GM19099 (cell line): Measurements from ENCODE around the gene GART.

Experiments
- POLR2A ChIP-seq: IDR thresholded peaks from 3 replicates; pipeline ENCODE4 v1.6.1; 2011; ENCODE audit warnings: low read depth; ENCODE audit not compliant: insufficient read length; ENCODE audit errors: extremely low read depth

GART gene

DNA sequence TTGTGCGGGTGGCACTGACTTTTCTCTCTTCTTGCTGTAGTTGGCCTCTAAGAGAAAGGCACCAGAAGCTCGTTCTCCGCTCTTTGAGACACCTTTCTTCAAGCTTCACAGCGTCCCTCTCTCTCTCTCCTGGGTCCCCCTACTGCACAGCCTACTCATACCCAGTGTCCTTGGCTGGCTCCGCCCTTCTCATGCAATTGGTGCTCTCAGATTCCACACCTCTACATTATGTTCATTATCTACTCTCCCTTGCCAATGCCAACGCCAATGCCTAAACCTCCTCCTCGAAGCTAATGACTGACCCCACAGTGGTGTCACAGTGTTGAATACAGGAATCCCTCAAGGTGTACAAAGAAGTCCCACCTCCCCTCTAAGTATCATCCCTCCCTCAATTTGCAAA, 45.6 kb downstream of the GART start:
- no peak for TF ChIP-seq POLR2A

DNA sequence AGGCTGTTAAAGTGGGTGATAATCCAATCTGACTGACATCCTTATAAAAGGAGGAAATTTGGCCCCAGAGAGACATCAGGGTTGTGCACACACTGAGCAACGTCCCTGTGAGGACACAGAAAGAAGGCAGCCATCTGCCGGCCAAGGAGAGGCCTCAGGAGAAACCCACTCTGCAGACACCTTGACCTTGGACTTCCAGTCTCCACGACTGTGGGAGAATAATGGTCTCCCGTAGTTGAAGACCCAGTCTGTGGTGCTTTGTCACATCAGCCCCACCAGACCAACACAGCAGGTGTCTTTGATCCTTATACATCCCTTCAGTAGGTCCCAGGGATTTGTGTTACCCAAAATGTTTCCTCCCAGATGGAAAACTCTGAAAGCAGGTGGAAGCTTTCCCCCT, 46.2 kb downstream of the GART start:
- no peak for TF ChIP-seq POLR2A

DNA sequence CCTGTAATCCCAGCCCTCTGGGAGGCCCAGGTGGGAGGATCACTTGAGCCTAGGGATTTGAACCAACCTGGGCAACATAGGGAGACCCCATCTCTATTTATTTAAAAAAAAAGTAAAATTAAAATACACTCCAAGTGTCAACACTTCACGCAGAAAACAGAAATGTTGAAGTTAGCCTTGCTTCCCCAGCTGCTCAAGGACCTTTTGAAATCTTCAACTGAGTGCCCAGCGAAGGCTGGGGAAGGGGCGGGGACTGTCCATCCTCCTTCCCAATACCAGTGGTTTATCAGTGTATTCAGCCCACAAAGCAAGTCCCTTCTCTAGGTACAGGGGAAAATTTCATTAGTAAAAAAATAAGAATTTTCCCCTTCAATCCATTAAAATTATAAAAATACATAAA, 48.2 kb downstream of the GART start:
- TF ChIP-seq POLR2A: no peak

DNA sequence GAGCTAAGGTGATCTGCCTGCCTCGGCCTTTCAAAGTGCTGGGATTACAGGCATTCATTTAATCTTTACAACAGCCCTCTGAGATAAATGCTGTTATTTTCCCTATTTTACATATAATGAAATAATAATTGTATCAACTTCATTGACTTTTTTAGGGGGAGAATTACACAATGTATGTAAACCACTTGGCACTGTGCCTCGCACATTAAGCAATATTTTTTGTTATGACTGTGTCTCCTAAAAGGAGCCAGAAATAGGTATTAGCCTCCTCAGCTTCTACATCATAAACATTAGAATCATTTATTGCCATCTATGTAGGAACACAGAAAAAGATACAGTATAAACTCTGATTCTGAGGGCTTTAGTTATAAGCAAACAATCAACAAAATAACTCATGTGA, 49.3 kb downstream of the GART start:
- no peak for TF ChIP-seq POLR2A

DNA sequence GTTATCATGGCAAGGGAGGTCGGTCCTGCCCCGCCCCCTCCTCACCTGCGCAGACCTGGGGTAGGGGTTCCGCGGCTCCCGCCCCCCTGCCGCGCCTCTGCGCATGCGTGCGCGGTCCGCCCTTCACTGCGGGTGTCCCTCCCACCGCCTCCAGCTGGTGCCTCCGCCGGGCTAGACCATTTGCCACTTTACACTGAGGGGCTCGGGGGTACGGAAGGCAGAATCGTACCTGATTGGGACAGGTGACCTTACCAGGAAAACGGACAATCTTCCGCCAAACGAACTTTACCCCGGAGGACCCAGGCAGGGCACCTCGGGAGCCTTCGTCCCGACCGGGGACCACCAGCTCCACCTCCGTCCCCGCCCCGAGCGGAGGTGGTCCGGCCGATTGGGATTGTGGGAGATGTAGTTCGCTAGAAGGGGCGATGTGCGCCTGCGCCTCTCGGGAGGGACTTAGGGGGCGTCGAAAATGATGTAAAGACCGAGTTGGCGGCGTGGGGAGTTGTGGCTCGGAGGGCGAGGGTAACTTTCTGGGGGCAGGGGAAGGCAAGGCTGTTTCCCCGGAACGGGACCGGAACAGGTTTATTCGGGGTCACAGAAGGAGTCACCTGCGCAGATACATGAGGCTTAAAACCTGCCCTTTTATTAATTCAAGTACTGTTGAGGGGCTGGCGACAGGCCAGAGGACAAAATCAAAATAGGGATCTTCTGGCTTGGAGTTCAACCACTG, 50.4 kb downstream of the GART start, which contains the start of gene DNAJC28:
Gene DNAJC28 (minus strand): TSS at position 344 of the 730 bp plus-strand sequence. CDS start 2,323 bp downstream, outside the sequence.
- peak; percentile 55 for TF ChIP-seq POLR2A

- TF ChIP-seq POLR2A: no peak
Measured at GRCh38 chr21:33490991-33491372, 50.9 kb downstream of the GART start.

GRCh38 chr21:33488936-33489335, 53.0 kb downstream of the GART start:
- TF ChIP-seq POLR2A: no peak

GRCh38 chr21:33487996-33488395, 53.9 kb downstream of the GART start:
- no peak for TF ChIP-seq POLR2A

DNA sequence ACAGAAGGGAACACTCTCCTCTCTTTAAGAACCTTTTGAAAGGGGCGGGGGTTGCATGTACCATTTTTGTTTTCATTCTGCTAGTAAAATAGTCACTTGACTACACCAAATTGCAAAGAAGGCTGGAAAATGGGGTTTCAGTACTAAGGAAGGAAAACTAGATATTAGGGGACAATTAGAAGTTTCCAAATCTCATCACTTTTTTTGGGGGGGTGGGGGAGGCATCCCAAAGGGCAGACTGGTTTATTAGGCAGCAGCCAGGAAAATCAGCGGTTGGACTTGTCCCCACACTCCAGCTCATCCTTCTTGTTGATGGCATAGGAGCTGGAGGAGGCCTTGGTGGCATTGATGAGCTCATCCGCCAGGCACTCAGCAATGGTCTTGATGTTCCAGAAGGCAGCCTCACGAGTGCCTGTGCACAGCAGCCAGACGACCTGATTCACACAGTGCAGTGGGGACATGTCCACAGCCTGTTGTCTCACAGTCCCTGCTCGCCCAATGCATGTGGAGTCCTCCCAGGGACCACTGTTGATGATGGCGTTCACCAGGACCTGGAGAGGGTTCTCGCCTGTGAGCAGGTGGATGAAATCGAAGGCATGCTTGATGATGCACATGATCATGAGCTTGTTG, 60.5 kb downstream of the GART start:
- TF ChIP-seq POLR2A: no peak

DNA sequence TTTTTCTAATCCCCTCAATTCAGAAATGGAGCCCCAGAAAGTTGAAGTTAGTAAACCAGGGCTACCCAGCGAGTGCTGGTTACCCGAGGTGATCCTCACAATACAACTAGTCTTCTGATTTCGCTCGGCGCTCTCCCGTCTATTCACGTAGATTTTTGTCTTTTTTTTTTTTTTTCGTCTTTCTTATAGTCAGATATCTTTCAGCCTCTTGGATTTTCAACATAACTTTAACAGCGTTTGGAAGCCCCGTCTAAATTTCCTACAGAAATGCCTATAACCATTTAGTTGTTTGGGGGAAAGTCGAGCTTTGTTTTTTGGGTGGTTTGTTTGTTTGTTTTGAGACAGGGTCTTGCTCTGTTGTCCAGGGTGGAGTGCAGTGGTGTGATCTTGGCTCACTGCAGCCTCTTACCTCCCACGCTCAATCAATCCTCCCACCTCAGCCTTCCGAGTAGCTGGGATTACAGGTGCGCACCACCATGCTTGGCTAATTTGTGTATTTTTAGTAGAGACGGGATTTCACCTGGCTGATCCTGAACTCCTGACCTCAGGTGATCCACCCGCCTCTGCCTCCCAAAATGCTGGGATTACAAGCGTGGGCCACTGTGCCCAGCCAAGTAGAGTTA, 61.3 kb downstream of the GART start:
- TF ChIP-seq POLR2A: no peak

- peak; percentile 97 for TF ChIP-seq POLR2A
Measured at GRCh38 chr21:33479679-33480480, 62.0 kb downstream of the GART start, which contains the start of gene TMEM50B. TMEM50B (minus strand) TSS chr21:33479974; CDS start chr21:33468885, 11,089 bp downstream.

DNA sequence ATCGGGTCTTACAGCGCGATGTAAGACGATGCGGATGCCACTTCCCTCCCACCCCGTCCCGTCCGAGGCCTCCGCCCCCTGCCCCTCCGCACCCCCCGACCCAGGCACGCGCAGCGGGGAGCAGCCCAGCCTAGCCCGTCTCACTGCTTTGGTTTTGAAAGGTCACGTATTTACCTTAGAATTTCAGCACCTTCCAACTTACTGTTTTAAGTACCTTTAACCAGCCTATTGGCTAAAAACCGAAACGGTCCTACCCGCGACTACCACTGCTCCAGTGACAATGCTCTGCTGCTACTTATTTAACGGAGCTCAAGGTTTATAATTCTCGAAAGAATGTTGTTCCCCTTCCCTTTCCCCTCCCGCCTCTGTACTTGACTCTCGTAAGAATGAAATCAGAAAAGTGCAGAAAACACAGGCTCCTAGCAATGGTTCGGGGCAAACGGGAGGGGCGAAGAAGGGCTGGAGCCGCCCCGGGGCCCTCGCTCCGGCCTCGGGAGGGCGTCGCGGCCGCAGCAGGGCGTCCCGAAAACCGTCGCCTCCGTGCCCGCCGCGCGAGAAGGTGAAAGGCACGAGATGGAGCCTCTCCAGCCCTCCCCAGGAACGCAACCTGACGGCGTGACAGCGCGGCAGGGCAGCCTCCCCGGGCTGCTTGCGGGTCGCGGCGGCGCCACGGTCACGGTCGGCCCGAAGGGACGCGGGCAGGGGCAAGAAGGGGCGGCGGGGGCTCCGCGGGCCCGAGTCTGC, 62.8 kb downstream of the GART start:
- TF ChIP-seq POLR2A: no peak

GRCh38 chr21:33478182-33478581, 63.7 kb downstream of the GART start:
- TF ChIP-seq POLR2A: no peak

DNA sequence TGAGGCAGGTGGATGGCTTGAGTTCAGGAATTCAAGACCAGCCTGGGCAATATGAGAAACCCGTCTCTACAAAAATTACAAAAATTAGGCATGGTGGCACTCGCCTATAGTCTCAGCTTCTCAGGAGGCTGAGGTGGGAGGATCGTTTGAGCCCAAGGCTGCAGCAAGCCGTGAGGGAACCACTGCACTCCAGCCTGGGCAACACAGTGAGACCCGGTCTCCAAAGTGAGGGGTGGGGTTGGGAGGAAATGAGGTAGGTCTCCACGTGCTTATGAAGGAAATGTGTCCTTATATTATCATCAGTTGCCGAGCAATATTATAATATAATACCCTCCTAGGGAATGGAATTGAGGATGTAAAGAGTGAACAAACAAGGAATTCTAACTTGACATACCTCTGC, 64.9 kb downstream of the GART start:
- TF ChIP-seq POLR2A: no peak

DNA sequence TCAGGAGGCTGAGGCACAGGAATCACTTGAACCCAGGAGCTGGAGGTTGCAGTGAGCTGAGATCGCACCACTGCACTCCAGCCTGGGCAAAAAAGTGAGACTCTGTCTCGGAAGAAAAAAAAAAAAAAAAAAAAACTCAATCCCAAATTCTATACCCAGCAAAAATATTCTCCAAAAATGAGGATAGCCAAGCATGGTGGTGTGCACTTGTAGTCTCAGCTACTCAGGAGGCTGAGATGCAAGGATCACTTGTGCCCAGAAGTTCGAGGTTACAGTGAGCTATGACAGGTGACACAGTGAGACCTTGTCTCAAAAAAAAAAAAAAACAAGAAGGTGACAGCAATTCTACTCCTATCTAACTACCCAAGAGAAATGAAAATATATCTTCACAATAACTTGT, 68.6 kb downstream of the GART start:
- TF ChIP-seq POLR2A: no peak

- TF ChIP-seq POLR2A: no peak
Measured at GRCh38 chr21:33470701-33471100, 71.2 kb downstream of the GART start.
